A549 treated with CpdA at 1 μM for 4 hours (cell line): ENCODE data around the gene LCE4A. TPM values are rescaled to one million over a fixed set of nuclear protein-coding genes. Genes with fewer than 3 reads are reported as not detected.

Experiments used
- total RNA-seq: library from RNA; stranded (reverse); fragments of 200-300 nt; extraction: Qiagen RNA extraction; gene quantifications from 5 replicates; pipeline ENCODE4 v1.2.3, GENCODE V29; 2022; ENCODE audit warnings: low read depth

Gene LCE4A
- total RNA-seq = not detected in 5 replicates

GRCh38 chr1:152707860-152708259 is at the start of gene LCE4A:
LCE4A (plus strand) TSS chr1:152708160; CDS start chr1:152709076, 916 bp downstream.

GRCh38 chr1:152663098-152663497 is 44.9 kb upstream of the LCE4A start, which contains the start of gene LCE2D:
LCE2D (plus strand) TSS chr1:152663380; CDS start chr1:152664106, 726 bp downstream.

GRCh38 chr1:152674983-152675382 is 33.0 kb upstream of the LCE4A start, which contains the start of gene LCE2C:
LCE2C (plus strand) TSS chr1:152675279; CDS start chr1:152676016, 737 bp downstream.

GRCh38 chr1:152685823-152686222 is 22.1 kb upstream of the LCE4A start, which contains the start of gene LCE2B:
LCE2B (plus strand) TSS chr1:152686123; CDS start chr1:152686844, 721 bp downstream.

GRCh38 chr1:152697701-152698600 is 10.0 kb upstream of the LCE4A start, which contains the start of gene LCE2A:
LCE2A (plus strand) TSS chr1:152698345; CDS start chr1:152698902, 557 bp downstream.

GRCh38 chr1:152757747-152758146 is 49.8 kb downstream of the LCE4A start, which contains the start of gene KPRP:
KPRP (plus strand) TSS chr1:152758025; CDS start chr1:152759589, 1,564 bp downstream.

Other genes with a start within 250 kb of the LCE4A start
- gene LCE5A, start 197.4 kb upstream of the LCE4A start, total RNA-seq = 0.18 TPM in 1 of 5 replicates, not detected in the others
- gene CRCT1, start 193.7 kb upstream of the LCE4A start, total RNA-seq = 0.24 to 0.57 TPM (median 0.48 TPM) in 3 of 5 replicates, not detected in the others
- not detected in 5 replicates for gene LCE3E, start 141.4 kb upstream of the LCE4A start, total RNA-seq
- gene LCE3D, start 127.6 kb upstream of the LCE4A start, total RNA-seq = 0.34 to 0.80 TPM (median 0.59 TPM) in 5 replicates
- not detected in 5 replicates for gene LCE3C, start 107.9 kb upstream of the LCE4A start, total RNA-seq
- gene LCE3B, start 94.3 kb upstream of the LCE4A start, total RNA-seq = not detected in 5 replicates
- not detected in 5 replicates for gene LCE3A, start 85.1 kb upstream of the LCE4A start, total RNA-seq
- not detected in 5 replicates for gene LCE2D, start 44.8 kb upstream of the LCE4A start, total RNA-seq
- gene LCE2C, start 32.9 kb upstream of the LCE4A start, total RNA-seq = not detected in 5 replicates
- not detected in 5 replicates for gene LCE2B, start 22.0 kb upstream of the LCE4A start, total RNA-seq
- not detected in 5 replicates for gene LCE2A, start 9.8 kb upstream of the LCE4A start, total RNA-seq
- not detected in 5 replicates for gene KPRP, start 49.9 kb downstream of the LCE4A start, total RNA-seq
- gene LCE1F, start 67.0 kb downstream of the LCE4A start, total RNA-seq = not detected in 5 replicates
- not detected in 5 replicates for gene LCE1E, start 78.1 kb downstream of the LCE4A start, total RNA-seq
- gene LCE1D, start 88.6 kb downstream of the LCE4A start, total RNA-seq = not detected in 5 replicates
- not detected in 5 replicates for gene LCE1C, start 98.5 kb downstream of the LCE4A start, total RNA-seq
- gene LCE1B, start 103.8 kb downstream of the LCE4A start, total RNA-seq = not detected in 5 replicates
- gene LCE1A, start 119.3 kb downstream of the LCE4A start, total RNA-seq = not detected in 5 replicates
- gene LCE6A, start 134.7 kb downstream of the LCE4A start, total RNA-seq = not detected in 5 replicates
- gene LCE7A, start 151.8 kb downstream of the LCE4A start, total RNA-seq = not detected in 5 replicates
- not detected in 5 replicates for gene SMCP, start 170.2 kb downstream of the LCE4A start, total RNA-seq
- 0.03 TPM in 1 of 5 replicates, not detected in the others for gene IVL, start 200.4 kb downstream of the LCE4A start, total RNA-seq
- not detected in 5 replicates for gene SPRR5, start 239.0 kb downstream of the LCE4A start, total RNA-seq